Measurements from ENCODE around the gene LRRC3C. TPM values are rescaled to one million over a fixed set of nuclear protein-coding genes. Genes with fewer than 3 reads are reported as not detected.

The LRRC3C gene
- polyA plus RNA-seq, 1 donor from 2014 or later, result not detected

DNA sequence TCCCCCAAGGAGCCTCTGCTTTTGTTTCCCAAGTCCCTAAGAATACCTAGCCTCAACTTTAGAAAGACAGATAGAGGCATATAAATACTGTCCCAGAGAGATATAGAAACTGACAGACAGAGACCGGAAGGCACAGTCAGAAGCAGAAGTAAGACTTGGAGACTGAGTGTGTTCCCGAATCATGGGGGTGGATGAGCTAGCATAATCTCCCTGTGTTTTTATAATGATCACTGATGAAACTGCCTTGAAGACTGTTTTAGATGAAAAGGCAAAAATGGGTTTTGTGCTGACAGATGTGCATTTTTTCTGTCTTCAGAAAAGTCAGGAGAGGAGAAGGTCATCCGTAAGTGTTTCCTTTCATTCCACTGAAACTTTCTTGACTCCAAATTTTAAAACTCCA lies 44.7 kb downstream of the LRRC3C start:
- H3K9ac ChIP-seq (ENCODE audit: low read length), result no peak overlapping the region
- H3K4me3 ChIP-seq (ENCODE audit: low read length), result no peak overlapping the region
- no peaks in the 10 kb centered on the region for H3K9me2 ChIP-seq (ENCODE audit: insufficient read depth, low read length)
- H4K20me1 ChIP-seq (ENCODE audit: insufficient read depth), result no peaks in the 10 kb centered on the region
- no peak overlapping the region for H2AFZ ChIP-seq (ENCODE audit: low read depth, low read length)
- H3K4me2 ChIP-seq (ENCODE audit: low read length), result no peak overlapping the region
- no peaks in the 10 kb centered on the region for H3K27me3 ChIP-seq (ENCODE audit: insufficient read depth, low read depth, low read length)
- no peaks in the 10 kb centered on the region for H3F3A ChIP-seq (ENCODE audit: insufficient read depth, low read length, poor library complexity, severe bottlenecking)
- no peaks in the 10 kb centered on the region for H3K79me2 ChIP-seq (replicated peaks; ENCODE audit: insufficient read depth, low read length)
- no peak for TF ChIP-seq RAD21 (conservative IDR thresholded peaks at IDR 0.05)
- TF ChIP-seq EZH2 (IDR thresholded peaks at IDR 0.05; ENCODE audit: borderline replicate concordance, insufficient read depth, low read length, poor library complexity, severe bottlenecking), result no peak
- no peak for TF ChIP-seq MXI1 (conservative IDR thresholded peaks at IDR 0.05; ENCODE audit: poor library complexity, severe bottlenecking)
- no peak for TF ChIP-seq TAF1 (IDR thresholded peaks at IDR 0.05; ENCODE audit: low read depth)
- TF ChIP-seq EP300 (conservative IDR thresholded peaks at IDR 0.05; ENCODE audit: poor library complexity, severe bottlenecking), result no peak
- no peak for TF ChIP-seq POLR2AphosphoS5 (IDR thresholded peaks at IDR 0.05)
- TF ChIP-seq SMC3 (conservative IDR thresholded peaks at IDR 0.05; ENCODE audit: poor library complexity), result no peak
- TF ChIP-seq REST (IDR thresholded peaks at IDR 0.05; ENCODE audit: borderline replicate concordance), result no peak
- TF ChIP-seq CTCF (IDR thresholded peaks at IDR 0.05; ENCODE audit: poor library complexity, severe bottlenecking), result no peak
- H3K27ac ChIP-seq (ENCODE audit: low read length), result no peak overlapping the region
- H3K9me3 ChIP-seq (ENCODE audit: low read length), result no peaks in the 10 kb centered on the region
- H3K36me3 ChIP-seq (ENCODE audit: insufficient read depth, low read length), result no peaks in the 10 kb centered on the region

DNA sequence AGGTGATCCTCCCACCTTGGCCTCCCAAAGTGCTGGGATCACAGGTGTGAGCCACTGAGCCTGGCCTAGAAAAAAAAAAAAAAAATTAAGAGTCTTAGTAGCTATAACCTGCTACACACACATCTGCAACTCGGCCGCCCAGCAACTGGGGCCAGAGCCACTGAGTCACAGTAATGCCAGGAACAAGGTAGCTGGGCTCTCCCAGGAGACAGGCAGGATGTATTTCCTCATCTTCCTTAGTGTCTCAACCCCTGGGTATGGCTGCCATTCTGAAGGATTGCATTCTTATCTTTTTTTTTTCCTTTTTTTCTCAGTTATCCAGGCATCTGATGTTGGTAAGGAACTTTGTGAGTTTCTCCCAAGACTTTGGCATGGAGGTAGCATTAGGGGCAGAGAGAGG lies 46.0 kb downstream of the LRRC3C start:
- H2AFZ ChIP-seq (ENCODE audit: low read depth, low read length), result no peak overlapping the region
- no peaks in the 10 kb centered on the region for H3F3A ChIP-seq (ENCODE audit: insufficient read depth, low read length, poor library complexity, severe bottlenecking)
- no peaks in the 10 kb centered on the region for H3K9me2 ChIP-seq (ENCODE audit: insufficient read depth, low read length)
- H3K4me3 ChIP-seq (ENCODE audit: low read length), result no peak overlapping the region
- no peak overlapping the region for H3K9ac ChIP-seq (ENCODE audit: low read length)
- no peaks in the 10 kb centered on the region for H4K20me1 ChIP-seq (ENCODE audit: insufficient read depth)
- TF ChIP-seq CTCF (IDR thresholded peaks at IDR 0.05; ENCODE audit: poor library complexity, severe bottlenecking) (no peak), SMC3 (conservative IDR thresholded peaks at IDR 0.05; ENCODE audit: poor library complexity) (no peak), POLR2AphosphoS5 (IDR thresholded peaks at IDR 0.05) (no peak), RAD21 (conservative IDR thresholded peaks at IDR 0.05) (no peak), EZH2 (IDR thresholded peaks at IDR 0.05; ENCODE audit: borderline replicate concordance, insufficient read depth, low read length, poor library complexity, severe bottlenecking) (no peak), MXI1 (conservative IDR thresholded peaks at IDR 0.05; ENCODE audit: poor library complexity, severe bottlenecking) (no peak), TAF1 (IDR thresholded peaks at IDR 0.05; ENCODE audit: low read depth) (no peak), EP300 (conservative IDR thresholded peaks at IDR 0.05; ENCODE audit: poor library complexity, severe bottlenecking) (no peak), REST (IDR thresholded peaks at IDR 0.05; ENCODE audit: borderline replicate concordance) (no peak)
- H3K27me3 ChIP-seq (ENCODE audit: insufficient read depth, low read depth, low read length), result no peaks in the 10 kb centered on the region
- H3K36me3 ChIP-seq (ENCODE audit: insufficient read depth, low read length), result no peaks in the 10 kb centered on the region
- H3K4me2 ChIP-seq (ENCODE audit: low read length), result no peak overlapping the region
- H3K79me2 ChIP-seq (replicated peaks; ENCODE audit: insufficient read depth, low read length), result no peaks in the 10 kb centered on the region
- H3K27ac ChIP-seq (ENCODE audit: low read length), result no peak overlapping the region
- H3K9me3 ChIP-seq (ENCODE audit: low read length), result no peaks in the 10 kb centered on the region

All from neural cell (in vitro differentiated cells).